K562 (cell line): Measurements from ENCODE around the gene CHCHD1. TPM values are rescaled to one million over a fixed set of nuclear protein-coding genes. Genes with fewer than 3 reads are reported as not detected.
A peak's percentile ranks its signal among the peaks of the same experiment; 100 is the strongest.

Experiments
- ARNT ChIP-seq, 2 experiments: fragments of 450-650 bp; IDR thresholded peaks; 2 replicates each; pipeline ENCODE4 v1.6.1; 2016; ENCODE audit warnings: mild to moderate bottlenecking in 1 of 2
- DEAF1 ChIP-seq: fragments of 450-650 bp; formaldehyde crosslinking; IDR thresholded peaks from 2 replicates; pipeline ENCODE4 v1.4.0; 2020; ENCODE audit warnings: mild to moderate bottlenecking, moderate library complexity
- ELF2 ChIP-seq: fragments of 250-450 bp; sonication (Bioruptor Pico); IDR thresholded peaks from 2 replicates; pipeline ENCODE4 v1.5.0; 2021; ENCODE audit warnings: mild to moderate bottlenecking
- ETS1 ChIP-seq: conservative IDR thresholded peaks from 2 replicates; pipeline ENCODE4 v1.6.1; 2011; ENCODE audit warnings: low read depth, mild to moderate bottlenecking, low read length; ENCODE audit not compliant: control insufficient read depth
- FIP1L1 ChIP-seq: fragments of 200-400 bp; formaldehyde crosslinking; IDR thresholded peaks from 2 replicates; pipeline ENCODE4 v1.6.1; 2018; ENCODE audit warnings: mild to moderate bottlenecking, low read depth, low read length; ENCODE audit not compliant: poor library complexity, severe bottlenecking
- GTF3C2 ChIP-seq: IDR thresholded peaks from 3 replicates; pipeline ENCODE4 v1.6.1; 2011; ENCODE audit warnings: borderline replicate concordance, mild to moderate bottlenecking, moderate library complexity; ENCODE audit not compliant: insufficient read length; ENCODE audit errors: extremely low read depth
- HOXB6 ChIP-seq: fragments of 250-450 bp; sonication (Bioruptor Pico); IDR thresholded peaks from 2 replicates; pipeline ENCODE4 v1.5.1; 2022; ENCODE audit warnings: mild to moderate bottlenecking, borderline replicate concordance
- JUN ChIP-seq, 2 experiments: sonication (generic) in 1 of 2; formaldehyde crosslinking in 1 of 2; IDR thresholded peaks; 2 replicates each; pipeline versions ENCODE4 v1.6.1 to v1.8.0; 2012 to 2022; ENCODE audit warnings: borderline replicate concordance in 2 of 2, mild to moderate bottlenecking in 2 of 2, improper control_type of control experiment in 1 of 2, low read depth in 1 of 2, low read length in 1 of 2, missing genetic modification reagents in 1 of 2
- MCM2 ChIP-seq: fragments of 450-650 bp; IDR thresholded peaks from 2 replicates; pipeline ENCODE4 v1.6.1; 2017; ENCODE audit warnings: low read depth, mild to moderate bottlenecking
- MEF2A ChIP-seq: IDR thresholded peaks from 2 replicates; pipeline ENCODE4 v1.6.1; 2011; ENCODE audit warnings: low read depth, mild to moderate bottlenecking, low read length, moderate library complexity; ENCODE audit not compliant: control insufficient read depth
- MTA1 ChIP-seq: fragments of 450-650 bp; IDR thresholded peaks from 2 replicates; pipeline ENCODE4 v1.6.1; 2017; ENCODE audit warnings: borderline replicate concordance
- NBN ChIP-seq: fragments of 450-650 bp; IDR thresholded peaks from 2 replicates; pipeline ENCODE4 v1.6.1; 2016; ENCODE audit warnings: low read depth, mild to moderate bottlenecking
- PCBP2 ChIP-seq: fragments of 200-400 bp; formaldehyde crosslinking; IDR thresholded peaks from 2 replicates; pipeline ENCODE4 v1.6.1; 2018; ENCODE audit warnings: low read length, low read depth, mild to moderate bottlenecking, moderate library complexity; ENCODE audit not compliant: poor library complexity, severe bottlenecking
- SMARCB1 ChIP-seq: IDR thresholded peaks from 2 replicates; pipeline ENCODE4 v1.6.1; 2011; ENCODE audit warnings: improper control_type of control experiment, low read depth; ENCODE audit not compliant: insufficient read length
- SREBF2 ChIP-seq: sonication (generic); formaldehyde crosslinking; IDR thresholded peaks from 2 replicates; pipeline ENCODE4 v1.4.0; 2020; ENCODE audit warnings: mild to moderate bottlenecking, missing genetic modification reagents
- TCF7 ChIP-seq: sonication (generic); IDR thresholded peaks from 2 replicates; pipeline ENCODE4 v1.6.1; 2016; ENCODE audit warnings: antibody characterized with exemption, borderline replicate concordance
- THRA ChIP-seq: fragments of 450-650 bp; IDR thresholded peaks from 2 replicates; pipeline ENCODE4 v1.6.1; 2017; ENCODE audit warnings: mild to moderate bottlenecking, moderate library complexity
- ZBTB26 ChIP-seq: fragments of 450-650 bp; formaldehyde crosslinking; IDR thresholded peaks from 2 replicates; pipeline ENCODE4 v1.4.0; 2022; ENCODE audit warnings: missing genetic modification characterization
- ZNF12 ChIP-seq: sonication (generic); formaldehyde crosslinking; IDR thresholded peaks from 2 replicates; pipeline ENCODE4 v1.4.0; 2020; ENCODE audit warnings: mild to moderate bottlenecking, missing genetic modification reagents
- ZNF431 ChIP-seq: sonication (generic); formaldehyde crosslinking; IDR thresholded peaks from 2 replicates; pipeline ENCODE4 v1.8.0; 2022; ENCODE audit warnings: mild to moderate bottlenecking, missing genetic modification reagents
- polyA plus RNA-seq, 8 experiments: library from polyadenylated mRNA; depleted of rRNA in 4 of 8; stranded (reverse) in 5 of 8; unstranded in 3 of 8; fragments of >200 nt; fragmentation: Nextera tagmentation in 2 of 8; fragmentation: Illumina TruSeq in 1 of 8; extraction: Ambion mirVana in 2 of 8; extraction: Trizol in 1 of 8; gene quantifications; 2 replicates each; pipeline versions ENCODE4 v1.2.1 to v1.2.3, GENCODE V29; 2011 to 2014; ENCODE audit warnings: inconsistent platforms in 1 of 8, missing spikeins in 1 of 8
- total RNA-seq, 7 experiments: library from RNA; depleted of rRNA in 6 of 7; stranded (reverse); fragments of >200 nt in 6 of 7; fragmentation: Illumina TruSeq in 2 of 7; extraction: Trizol in 2 of 7; gene quantifications; 2 replicates each; pipeline versions ENCODE4 v1.2.1 to v1.2.3, GENCODE V29; 2011 to 2021; ENCODE audit warnings: low replicate concordance in 1 of 7

Gene CHCHD1
- total and polyA plus RNA-seq, 9 of the 15 experiments (the other 6 are each of a cell fraction or from before 2014, with no cell fraction given), result 52.9 to 126 (median 83.4) TPM

GRCh38 chr10:73785211-73785720 lies 3.4 kb downstream of the CHCHD1 start, which contains the start of gene ZSWIM8 (continued):
- TF ChIP-seq THRA, result no peak
- TF ChIP-seq ARNT (IDR thresholded peaks at IDR 0.05), result no peak; a peak in 1 of 4 replicates
- no peak for TF ChIP-seq SREBF2
- TF ChIP-seq ZBTB26 (CRISPR knock-in tag), result no peak; the same call in 1 of the 2 replicates
- TF ChIP-seq JUN (IDR thresholded peaks at IDR 0.05; ENCODE audit: borderline replicate concordance, low read depth, low read length), result 0 out of 2 replicates have a peak, but pooled peaks have one; percentile 35
- no peak for TF ChIP-seq JUN (CRISPR knock-in tag; IDR thresholded peaks at IDR 0.05; ENCODE audit: borderline replicate concordance)
- TF ChIP-seq PCBP2, result no peak
- TF ChIP-seq NBN, result peak; percentile 82; the same call in 1 of the 2 replicates
- no peak for TF ChIP-seq SMARCB1
- TF ChIP-seq MTA1, result peak; percentile 62; the same call in 1 of the 2 replicates
- TF ChIP-seq MEF2A, result no peak
- TF ChIP-seq GTF3C2, result no peak
- TF ChIP-seq ZNF12, result no peak
- peak; percentile 88 for TF ChIP-seq ELF2 (CRISPR knock-in tag)
- no peak for TF ChIP-seq TCF7
- no peak for TF ChIP-seq FIP1L1
- no peak for TF ChIP-seq ZNF431 (CRISPR knock-in tag)
- TF ChIP-seq MCM2, result no peak
- TF ChIP-seq DEAF1 (CRISPR knock-in tag), result no peak
- TF ChIP-seq ETS1, result peak; percentile 96
- no peak for TF ChIP-seq HOXB6 (CRISPR knock-in tag)
